Hippocampal formation (tissue), 2 donors: Measurements from ENCODE around the gene C6orf58.
"Not testable (repeated sequence)": the region's sequence is repeated elsewhere in the genome, so short reads cannot be mapped to it uniquely, and the experiment has no call there.

Source experiments
- DNase-seq, 2 donors: peaks; one replicate each; lab custom pipeline; 2025; lab: John Stamatoyannopoulos, UW

Gene C6orf58

DNA sequence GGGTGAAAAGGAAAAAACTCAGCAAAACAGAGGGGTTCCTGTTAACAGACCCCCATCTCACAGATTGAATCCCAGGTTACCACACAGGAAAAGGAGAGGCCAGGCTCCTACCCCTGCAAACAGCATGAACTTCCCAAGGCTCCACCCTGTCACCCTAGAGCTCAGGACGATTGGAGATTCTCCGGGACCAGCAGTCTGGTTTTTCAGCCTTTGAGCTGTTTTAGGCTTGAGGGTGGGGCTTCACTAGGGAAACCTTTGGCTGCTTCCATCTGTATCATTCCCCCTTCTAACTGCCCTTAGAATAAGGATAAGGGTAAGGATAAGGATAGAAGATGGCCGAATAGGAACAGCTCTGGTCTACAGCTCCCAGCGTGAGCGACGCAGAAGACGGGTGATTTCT, 16.0 kb downstream of the C6orf58 start:
- DNase-seq: no peak

DNA sequence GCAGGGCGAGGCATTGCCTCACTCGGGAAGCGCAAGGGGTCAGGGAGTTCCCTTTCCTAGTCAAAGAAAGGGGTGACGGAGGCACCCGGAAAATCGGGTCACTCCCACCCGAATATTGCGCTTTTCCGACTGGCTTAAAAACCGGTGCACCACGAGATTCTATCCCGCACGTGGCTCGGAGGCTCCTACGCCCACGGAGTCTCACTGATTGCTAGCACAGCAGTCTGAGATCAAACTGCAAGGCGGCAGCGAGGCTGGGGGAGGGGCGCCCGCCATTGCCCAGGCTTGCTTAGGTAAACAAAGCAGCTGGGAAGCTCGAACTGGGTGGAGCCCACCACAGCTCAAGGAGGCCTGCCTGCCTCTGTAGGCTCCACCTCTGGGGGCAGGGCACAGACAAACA, 16.5 kb downstream of the C6orf58 start:
- DNase-seq: not testable (repeated sequence)

DNA sequence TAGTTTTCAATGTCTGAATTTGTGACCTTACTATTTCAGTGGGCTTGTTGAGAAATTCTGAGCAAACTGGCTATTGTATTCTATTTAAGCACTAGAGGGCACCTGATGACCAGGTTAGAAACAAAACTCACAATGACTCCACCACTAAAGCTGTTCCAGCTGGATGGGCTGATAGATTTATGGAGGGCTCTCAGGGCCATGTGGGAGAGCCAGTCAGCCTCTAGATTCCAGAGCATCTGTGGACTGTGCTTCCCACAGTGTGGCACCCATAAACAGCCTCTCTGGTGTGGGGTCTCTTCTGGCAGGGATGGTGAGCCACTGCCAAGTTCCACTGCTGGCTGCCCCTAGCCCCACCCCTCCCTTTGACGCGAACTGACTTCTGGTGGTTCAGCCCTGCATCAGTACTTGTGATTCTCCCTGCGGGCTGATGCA, 29.2 kb downstream of the C6orf58 start:
- DNase-seq: no peak

DNA sequence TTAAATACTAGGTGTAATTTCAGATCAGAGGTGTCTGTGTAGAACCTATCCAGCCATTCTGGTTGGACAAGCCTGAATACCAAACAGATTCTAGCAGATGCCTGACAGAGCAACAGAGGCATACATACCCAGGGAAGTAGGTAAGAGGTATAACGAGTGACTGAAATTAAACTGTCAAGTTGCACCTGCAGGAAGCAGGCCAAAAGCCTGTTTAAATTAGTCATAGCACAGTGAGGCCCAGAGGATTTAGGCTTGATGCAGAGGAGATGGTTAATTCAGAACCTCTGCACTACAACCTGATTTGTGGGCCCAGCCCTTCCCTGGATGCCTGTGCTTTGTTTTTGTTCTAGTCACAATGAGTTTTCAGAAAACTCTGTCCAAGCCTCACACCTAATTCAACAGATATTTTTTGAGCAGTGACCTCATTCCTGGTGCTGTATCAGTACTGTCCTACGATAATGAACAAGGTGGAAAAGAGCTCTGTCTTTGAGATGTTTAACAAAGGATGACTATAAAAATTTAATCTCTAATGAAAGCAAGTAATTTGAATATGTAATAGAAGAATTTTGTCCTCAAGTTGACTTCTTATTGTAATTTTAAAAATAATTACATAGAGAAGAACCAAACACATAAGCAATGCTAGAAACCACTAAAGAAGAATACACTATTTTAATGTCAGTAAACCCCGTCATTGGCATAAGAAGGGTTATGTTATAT, 31.7 kb downstream of the C6orf58 start:
- no peak for DNase-seq

DNA sequence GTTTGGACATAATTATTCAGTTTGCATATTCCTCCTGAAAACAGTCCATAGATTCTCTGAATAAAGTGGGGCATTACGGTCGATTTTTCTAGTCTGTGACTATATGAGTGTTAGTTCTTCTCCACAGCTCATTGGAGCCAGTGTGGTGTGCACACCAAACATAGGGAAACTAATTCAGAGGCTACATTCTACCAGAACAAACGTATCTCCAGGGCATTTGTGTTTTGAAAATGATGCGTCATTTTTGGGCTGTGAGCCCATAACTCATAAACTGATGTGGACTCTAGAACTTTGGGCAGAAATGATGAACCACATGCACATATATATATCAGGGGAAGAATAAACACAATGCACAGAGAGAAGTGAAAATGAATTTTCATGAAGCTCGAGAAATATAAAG, 41.8 kb downstream of the C6orf58 start:
- no peak for DNase-seq

DNA sequence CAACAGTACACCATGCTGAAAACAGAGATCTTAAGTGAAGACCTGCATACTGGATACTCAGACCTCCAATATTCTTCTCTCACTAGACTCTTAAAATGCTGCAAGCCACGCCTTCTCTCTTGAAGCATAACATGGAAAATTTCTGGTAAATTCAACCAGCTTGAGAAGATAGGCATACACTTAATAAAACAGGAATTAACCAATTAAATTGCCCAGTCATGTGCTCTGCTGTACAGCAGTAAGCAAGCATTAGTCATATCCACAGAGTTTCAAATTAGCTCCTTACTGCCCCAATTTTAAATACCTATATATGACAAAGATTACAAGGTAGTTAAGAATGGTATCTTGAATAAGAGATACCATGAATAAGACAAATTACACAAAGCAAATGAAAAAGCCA, 53.8 kb downstream of the C6orf58 start:
- DNase-seq: no peak

DNA sequence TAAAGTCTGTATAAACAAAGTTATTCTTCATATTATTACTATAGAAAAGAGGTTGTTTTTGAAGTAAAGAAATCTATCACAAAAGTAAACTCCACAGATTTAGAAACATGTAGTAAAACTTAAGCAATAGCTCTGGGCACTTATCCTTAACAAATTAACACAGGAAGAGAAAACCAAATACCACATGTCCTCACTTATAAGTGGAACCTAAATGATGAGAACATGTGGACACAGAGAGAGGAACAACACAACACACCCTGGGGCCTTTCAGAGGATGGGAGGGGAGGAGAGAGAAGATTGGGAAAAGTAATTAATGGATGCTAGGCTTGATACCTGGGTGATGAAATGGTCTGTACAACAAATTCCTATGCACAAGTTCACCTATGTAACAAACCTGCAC, 57.2 kb downstream of the C6orf58 start:
- no peak for DNase-seq

DNA sequence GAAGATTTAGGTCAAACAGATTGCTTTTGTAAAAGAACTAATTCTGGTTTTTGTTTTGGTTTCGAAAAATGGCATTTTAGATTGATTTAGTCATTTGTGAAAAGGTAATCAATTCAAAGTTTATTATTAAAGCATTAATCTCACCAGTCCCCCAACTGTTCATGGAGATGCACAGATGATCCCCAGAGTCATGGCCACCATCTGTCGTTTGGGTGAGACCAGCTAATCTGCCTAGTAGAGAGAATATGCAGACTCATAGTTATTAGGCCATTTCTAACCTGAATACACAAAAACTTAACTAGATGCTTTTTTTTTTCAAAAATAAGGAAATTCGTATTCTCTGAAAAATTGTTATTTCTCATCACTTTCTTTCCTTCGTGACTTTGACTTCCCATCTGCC, 58.1 kb downstream of the C6orf58 start:
- DNase-seq: no peak

DNA sequence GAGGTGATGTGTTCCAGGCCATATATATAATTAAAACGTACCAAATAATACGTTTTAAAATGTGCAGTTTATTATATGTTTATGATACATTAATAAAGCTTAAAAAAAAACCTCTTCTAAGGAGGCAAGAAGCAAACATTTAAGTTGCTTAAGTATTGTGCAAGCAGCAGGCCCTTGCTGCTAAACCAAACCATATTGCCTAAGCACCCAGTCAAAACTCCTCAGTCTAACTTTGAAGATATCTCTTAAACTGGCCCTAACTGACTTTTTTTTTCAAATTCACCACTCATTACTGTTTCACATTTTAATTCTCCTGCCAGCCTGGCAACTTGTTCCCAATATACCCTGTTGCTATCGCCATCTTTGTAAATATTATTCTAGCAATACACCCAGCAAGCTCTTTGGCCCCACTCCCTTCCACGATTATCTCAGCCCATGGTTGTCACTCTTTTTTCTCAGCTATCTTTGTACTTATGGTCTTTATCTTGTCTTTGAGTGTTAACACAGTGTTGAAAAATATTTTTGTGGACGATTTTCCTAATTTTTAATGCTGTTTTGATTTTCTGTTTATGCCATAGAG, 60.9 kb downstream of the C6orf58 start:
- no peak for DNase-seq
